ENCODE results near the gene RNF151.

Gene RNF151

DNA sequence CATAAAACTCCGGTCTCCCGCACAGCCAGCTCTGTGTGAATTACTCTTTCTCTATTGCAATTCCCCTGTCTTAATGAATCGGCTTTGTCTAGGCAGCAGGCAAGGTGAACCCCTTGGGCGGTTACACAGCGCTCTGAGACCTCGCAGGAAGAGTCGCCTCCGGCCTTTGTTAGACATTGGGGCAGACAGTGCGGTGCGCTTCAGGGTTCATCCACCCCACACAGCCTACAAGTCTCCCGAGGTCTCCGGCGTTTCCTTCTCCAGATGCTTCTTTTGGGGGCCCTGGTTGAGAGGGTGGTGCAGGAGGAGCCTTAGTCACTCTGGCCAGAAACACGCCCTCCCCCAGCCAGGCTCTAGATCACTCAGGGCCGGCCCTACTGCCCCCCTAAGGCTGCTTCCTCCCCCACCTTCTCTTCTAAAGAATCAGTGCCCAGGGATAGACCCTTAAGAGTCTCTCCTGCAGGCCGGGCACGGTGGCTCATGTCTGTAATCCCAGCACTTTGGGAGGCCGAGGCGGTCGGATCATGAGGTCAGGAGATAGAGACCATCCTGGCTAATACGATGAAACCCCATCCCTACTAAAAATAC lies 21.9 kb upstream of the RNF151 start:
- no peak overlapping the region for H3K4me3 ChIP-seq (replicated peaks; ENCODE audit: low read depth, low read length)
- TF ChIP-seq, protein P1, sequence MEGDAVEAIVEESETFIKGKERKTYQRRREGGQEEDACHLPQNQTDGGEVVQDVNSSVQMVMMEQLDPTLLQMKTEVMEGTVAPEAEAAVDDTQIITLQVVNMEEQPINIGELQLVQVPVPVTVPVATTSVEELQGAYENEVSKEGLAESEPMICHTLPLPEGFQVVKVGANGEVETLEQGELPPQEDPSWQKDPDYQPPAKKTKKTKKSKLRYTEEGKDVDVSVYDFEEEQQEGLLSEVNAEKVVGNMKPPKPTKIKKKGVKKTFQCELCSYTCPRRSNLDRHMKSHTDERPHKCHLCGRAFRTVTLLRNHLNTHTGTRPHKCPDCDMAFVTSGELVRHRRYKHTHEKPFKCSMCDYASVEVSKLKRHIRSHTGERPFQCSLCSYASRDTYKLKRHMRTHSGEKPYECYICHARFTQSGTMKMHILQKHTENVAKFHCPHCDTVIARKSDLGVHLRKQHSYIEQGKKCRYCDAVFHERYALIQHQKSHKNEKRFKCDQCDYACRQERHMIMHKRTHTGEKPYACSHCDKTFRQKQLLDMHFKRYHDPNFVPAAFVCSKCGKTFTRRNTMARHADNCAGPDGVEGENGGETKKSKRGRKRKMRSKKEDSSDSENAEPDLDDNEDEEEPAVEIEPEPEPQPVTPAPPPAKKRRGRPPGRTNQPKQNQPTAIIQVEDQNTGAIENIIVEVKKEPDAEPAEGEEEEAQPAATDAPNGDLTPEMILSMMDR (IDR thresholded peaks at IDR 0.05; ENCODE audit: low read length, missing control alignments): no peak
- no peak for DNase-seq (ENCODE audit: low read depth)

DNA sequence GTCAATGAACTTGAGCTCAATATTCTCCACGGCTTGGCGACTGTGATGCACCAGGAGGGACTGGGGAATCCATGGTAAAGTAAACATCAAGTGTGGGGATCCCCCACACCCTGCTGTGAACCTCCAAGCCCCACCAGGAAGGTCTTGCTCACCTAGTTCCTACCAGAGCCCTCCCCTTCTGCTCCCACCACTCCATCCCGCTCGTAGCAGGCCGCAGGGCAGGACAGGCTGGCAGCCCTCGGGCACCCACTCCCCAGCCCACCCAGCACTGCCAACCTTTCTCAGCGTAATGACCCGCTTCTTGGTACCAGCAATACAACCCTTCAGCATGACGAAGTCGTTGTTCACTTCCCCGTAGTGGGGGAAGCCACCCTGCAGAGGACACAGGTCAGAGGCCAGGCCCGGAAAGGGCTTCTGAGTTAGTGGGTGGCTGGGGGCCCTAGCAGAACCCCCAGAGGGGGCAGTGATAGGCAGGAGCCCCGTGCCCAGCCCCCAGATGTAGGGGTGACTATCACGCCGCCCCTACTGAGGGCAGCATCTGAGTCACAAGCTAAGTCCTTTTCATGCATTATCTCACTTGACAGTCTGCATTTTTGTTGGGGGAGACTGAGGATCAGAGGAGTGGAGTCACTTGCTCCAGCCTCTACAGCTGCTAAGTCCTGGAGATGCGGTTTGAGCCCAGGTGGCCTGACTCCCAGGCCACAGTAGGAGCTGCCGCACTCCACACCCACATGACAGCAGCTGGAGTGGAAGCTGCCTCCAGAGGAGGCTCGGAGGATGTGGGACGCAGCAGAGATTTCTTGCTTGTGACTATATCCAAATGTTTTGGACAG lies 20.9 kb upstream of the RNF151 start:
- DNase-seq (ENCODE audit: low read depth): no peak
- TF ChIP-seq, protein P1 (IDR thresholded peaks at IDR 0.05; ENCODE audit: low read length, missing control alignments): no peak
- no peak overlapping the region for H3K4me3 ChIP-seq (replicated peaks; ENCODE audit: low read depth, low read length)

DNA sequence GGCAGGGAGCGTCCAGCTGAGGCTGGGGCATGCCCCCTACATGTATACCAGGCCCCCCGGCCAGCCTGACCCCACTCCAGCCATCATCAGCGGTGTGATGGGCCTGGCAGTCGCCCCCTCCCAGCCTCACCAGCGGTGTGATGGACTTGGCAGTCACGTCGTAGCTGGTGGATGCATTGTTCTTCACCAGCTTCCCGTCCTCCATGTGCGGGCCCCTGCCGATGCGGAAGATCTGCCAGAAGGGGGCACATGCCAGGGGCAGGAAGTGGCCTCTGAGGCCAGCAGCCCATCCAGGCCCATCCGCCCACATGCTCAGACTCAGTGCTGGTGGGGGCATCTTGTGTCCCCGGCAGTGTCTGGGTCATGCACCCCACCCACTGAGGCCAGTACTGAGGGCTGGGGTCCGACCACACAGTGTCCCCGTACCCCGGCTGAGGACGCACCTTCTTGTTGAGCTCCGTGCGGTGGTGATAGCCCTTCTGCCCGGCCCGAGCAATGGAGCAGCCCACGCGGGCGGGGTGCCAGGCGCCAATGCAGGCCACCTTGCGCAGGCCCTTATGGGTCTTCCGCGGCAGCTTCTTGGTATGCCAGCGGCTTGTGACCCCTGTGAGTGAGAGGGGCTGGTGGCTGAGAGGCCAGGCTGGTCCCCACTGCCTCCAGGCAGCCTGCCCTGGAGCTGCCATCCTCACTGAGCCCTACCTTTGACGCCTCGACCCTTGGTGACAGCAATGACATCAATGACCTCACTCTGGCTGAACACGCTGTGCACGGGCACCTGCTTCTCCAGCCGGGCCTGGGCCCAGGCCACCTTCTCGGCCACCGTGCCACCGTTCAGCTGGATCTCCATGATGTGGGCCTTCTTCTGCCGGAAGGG lies 19.9 kb upstream of the RNF151 start:
- DNase-seq (ENCODE audit: low read depth): no peak
- no peak overlapping the region for H3K4me3 ChIP-seq (replicated peaks; ENCODE audit: low read depth, low read length)
- TF ChIP-seq, protein P1 (IDR thresholded peaks at IDR 0.05; ENCODE audit: low read length, missing control alignments): no peak

DNA sequence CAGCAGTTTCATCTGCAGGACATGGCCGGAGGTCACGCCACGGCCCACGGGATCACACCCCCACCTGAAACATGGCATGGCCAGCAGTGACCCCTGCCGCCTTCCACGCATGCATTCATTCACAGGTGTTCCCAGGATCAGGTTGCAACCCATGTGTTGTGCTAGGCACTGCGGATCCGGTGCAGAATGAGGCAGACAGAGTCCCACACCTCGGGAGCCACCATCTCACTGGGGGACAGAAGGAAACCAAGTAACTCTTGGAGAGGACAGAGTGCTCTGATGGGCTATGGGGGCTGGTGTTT lies 19.3 kb upstream of the RNF151 start:
- DNase-seq (ENCODE audit: low read depth): no peak
- TF ChIP-seq, protein P1 (IDR thresholded peaks at IDR 0.05; ENCODE audit: low read length, missing control alignments): no peak
- no peak overlapping the region for H3K4me3 ChIP-seq (replicated peaks; ENCODE audit: low read depth, low read length)

DNA sequence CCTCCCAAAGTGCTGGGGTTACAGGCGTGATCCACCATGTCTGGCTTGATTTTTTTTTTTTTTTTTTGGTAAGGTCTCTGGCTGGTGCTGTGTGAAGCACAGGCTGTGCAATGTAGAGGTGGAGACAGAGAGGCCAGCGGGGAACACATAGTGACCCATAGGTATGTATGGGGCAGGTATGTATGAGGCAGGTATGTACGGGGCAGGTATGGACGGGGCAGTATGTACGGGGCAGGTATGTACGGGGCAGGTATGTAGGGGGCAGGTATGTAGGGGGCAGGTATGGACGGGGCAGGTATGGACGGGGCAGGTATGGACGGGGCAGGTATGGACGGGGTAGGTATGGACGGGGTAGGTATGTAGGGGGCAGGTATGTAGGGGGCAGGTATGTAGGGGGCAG lies 17.1 kb upstream of the RNF151 start:
- DNase-seq (ENCODE audit: low read depth): no peak
- no peak overlapping the region for H3K4me3 ChIP-seq (replicated peaks; ENCODE audit: low read depth, low read length)
- TF ChIP-seq, protein P1 (IDR thresholded peaks at IDR 0.05; ENCODE audit: low read length, missing control alignments): no peak

DNA sequence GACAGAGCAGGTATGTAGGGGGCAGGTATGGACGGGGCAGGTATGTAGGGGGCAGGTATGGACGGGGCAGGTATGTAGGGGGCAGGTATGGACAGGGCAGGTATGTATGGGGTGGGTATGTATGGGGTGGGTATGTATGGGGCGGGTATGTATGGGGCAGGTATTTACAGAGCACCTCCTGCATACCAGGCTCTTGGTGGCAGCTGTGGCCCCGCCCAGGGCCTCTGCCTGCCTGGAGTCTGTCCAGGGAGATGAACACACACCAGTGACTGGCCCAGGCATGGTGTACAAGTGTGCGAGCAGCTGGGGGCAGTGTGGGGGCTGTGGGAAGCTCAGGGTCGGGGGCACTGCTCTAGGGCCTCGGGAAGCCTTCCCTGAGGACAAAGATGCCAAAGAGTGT lies 16.6 kb upstream of the RNF151 start:
- DNase-seq (ENCODE audit: low read depth): no peak
- TF ChIP-seq, protein P1 (IDR thresholded peaks at IDR 0.05; ENCODE audit: low read length, missing control alignments): no peak
- H3K4me3 ChIP-seq (replicated peaks; ENCODE audit: low read depth, low read length): no peak overlapping the region

Data from fibroblast of pulmonary artery (primary cell).